ENCODE measurements around the gene MYH9. TPM values are rescaled to one million over a fixed set of nuclear protein-coding genes. Genes with fewer than 3 reads are reported as not detected.

MYH9 gene
- total and polyA plus RNA-seq, 2 donors (not counting 1 experiment from before 2014, with no cell fraction given) = 108 to 554 TPM

GRCh38 chr22:36351921-36352802, 35.6 kb downstream of the MYH9 start:
- peak overlapping the region; percentile 11 for H3K4me2 ChIP-seq (replicated peaks; ENCODE audit: low read depth, low read length, poor library complexity, severe bottlenecking)

More at GRCh38 chr22:36351921-36352802, 35.6 kb downstream of the MYH9 start:
- DNase-seq (no peak), ATAC-seq (ENCODE audit: low read depth) (no peak)
- WGBS (ENCODE audit: insufficient coverage) = 90% methylated on average over 19 of the region's 22 CpGs
- no peak overlapping the region for H3K9ac ChIP-seq (ENCODE audit: low read length)
- Mint-ChIP-seq H3K27me3 (no peaks in the 10 kb centered on the region), H3K9me3 (ENCODE audit: insufficient read depth) (no peaks in the 10 kb centered on the region), H3K4me1 (peaks cover 75% of the 10 kb centered on the region), H3K27ac (peak overlapping the region; percentile 90), H3K4me3 (no peak overlapping the region)
- ChIA-PET CTCF (interaction anchor here (1.4 to 2.2 kb wide), 2 partner anchors 33 to 119 kb away, joined by 3 to 8 read pairs; no protein-coding TSS in a partner anchor), POLR2A (no interaction called here)
- peak overlapping the region in 1 of 2 donors; percentile 92 for H3K27ac ChIP-seq (ENCODE audit: low read length in 2 of 2)
- H3K36me3 ChIP-seq (replicated peaks in 1 of 2; ENCODE audit: control extremely low read depth in 1 of 2, control insufficient read depth in 1 of 2, extremely low read depth in 1 of 2, insufficient read depth in 2 of 2, low read length in 1 of 2) = peaks cover 0 to 52% of the 10 kb centered on the region in 2 experiments
- no peak overlapping the region for H3K4me3 ChIP-seq (ENCODE audit: control extremely low read depth in 1 of 5, extremely low read depth in 1 of 5, insufficient read depth in 1 of 5, low read depth in 2 of 5, low read length in 4 of 5)
- TF ChIP-seq EZH2 (IDR thresholded peaks at IDR 0.05; ENCODE audit: borderline replicate concordance, insufficient read depth, low read depth, low read length, poor library complexity, severe bottlenecking) (no peak), CTCF (IDR thresholded peaks at IDR 0.05) (no peak)
- H3K9me3 ChIP-seq (ENCODE audit: control extremely low read depth in 1 of 3, control insufficient read depth in 2 of 3, insufficient read depth in 1 of 3, low read length in 2 of 3) = no peaks in the 10 kb centered on the region
- H3K4me1 ChIP-seq (ENCODE audit: control insufficient read depth in 2 of 2, insufficient read depth in 2 of 2, low read length in 2 of 2) = peaks cover 55 to 64% of the 10 kb centered on the region in 2 donors
- intact Hi-C loops (cut with micrococcal nuclease) = no loop called here
- peaks cover 90% of the 10 kb centered on the region for H4K20me1 ChIP-seq (ENCODE audit: control insufficient read depth, insufficient read depth, low read length, poor library complexity, severe bottlenecking)
- H3K79me2 ChIP-seq (ENCODE audit: control insufficient read depth, insufficient read depth, low read length) = peaks cover 97% of the 10 kb centered on the region
- no peaks in the 10 kb centered on the region for H3K27me3 ChIP-seq (replicated peaks in 1 of 4; ENCODE audit: control extremely low read depth in 1 of 4, control insufficient read depth in 3 of 4, insufficient read depth in 4 of 4, low read length in 3 of 4)
- H2AFZ ChIP-seq (ENCODE audit: insufficient read depth, low read depth, low read length, poor library complexity, severe bottlenecking) = no peak overlapping the region
